Mesendoderm (in vitro differentiated cells): ENCODE measurements around the gene SNTB2.

Experiments used
- DNase-seq: peaks from one replicate; pipeline ENCODE4 v3.0.0; 2013
- H2AK5ac ChIP-seq: 2 replicates; pipeline ENCODE4 v1.6.1; 2013; ENCODE audit warnings: low read length, inconsistent platforms
- H2BK120ac ChIP-seq: 2 replicates; pipeline ENCODE4 v1.6.1; 2013; ENCODE audit warnings: low read depth, mild to moderate bottlenecking, low read length, moderate library complexity, mixed read lengths
- H2BK15ac ChIP-seq: replicated peaks from 2 replicates; pipeline ENCODE4 v1.6.1; 2013; ENCODE audit warnings: low read depth, mild to moderate bottlenecking, moderate library complexity
- H2BK5ac ChIP-seq: 2 replicates; pipeline ENCODE4 v1.6.1; 2013; ENCODE audit warnings: low read length, inconsistent platforms
- H3K18ac ChIP-seq: 2 replicates; pipeline ENCODE4 v1.6.1; 2013; ENCODE audit warnings: mild to moderate bottlenecking, low read length, mixed read lengths
- H3K23ac ChIP-seq: one replicate; pipeline ENCODE4 v1.6.1; 2013; ENCODE audit warnings: low read length
- H3K27ac ChIP-seq: 2 replicates; pipeline ENCODE4 v1.5.1; 2013; ENCODE audit warnings: low read depth, mild to moderate bottlenecking, inconsistent platforms, low read length, moderate library complexity
- H3K27me3 ChIP-seq: 2 replicates; pipeline ENCODE4 v1.6.1; 2013; ENCODE audit warnings: low read length, control low read depth, mild to moderate bottlenecking, inconsistent platforms; ENCODE audit not compliant: insufficient read depth, poor library complexity
- H3K36me3 ChIP-seq: 2 replicates; pipeline ENCODE4 v1.6.1; 2013; ENCODE audit warnings: low read length, inconsistent platforms; ENCODE audit not compliant: control insufficient read depth, insufficient read depth
- H3K4ac ChIP-seq: one replicate; pipeline ENCODE4 v1.6.1; 2013; ENCODE audit warnings: low read depth, mild to moderate bottlenecking, low read length, moderate library complexity
- H3K4me1 ChIP-seq: 2 replicates; pipeline ENCODE4 v1.6.1; 2013; ENCODE audit warnings: low read depth, low read length, inconsistent platforms; ENCODE audit not compliant: control insufficient read depth
- H3K4me2 ChIP-seq: 2 replicates; pipeline ENCODE4 v1.6.1; 2013; ENCODE audit warnings: low read length
- H3K4me3 ChIP-seq: 2 replicates; pipeline ENCODE4 v1.5.1; 2013; ENCODE audit warnings: mild to moderate bottlenecking, low read length
- H3K56ac ChIP-seq: one replicate; pipeline ENCODE4 v1.6.1; 2013; ENCODE audit warnings: low read length
- H3K79me1 ChIP-seq: 2 replicates; pipeline ENCODE4 v1.6.1; 2013; ENCODE audit warnings: low read length, inconsistent platforms
- H3K79me2 ChIP-seq: 2 replicates; pipeline ENCODE4 v1.6.1; 2013; ENCODE audit warnings: mild to moderate bottlenecking, low read length; ENCODE audit not compliant: control insufficient read depth, insufficient read depth
- H3K9ac ChIP-seq: 2 replicates; pipeline ENCODE4 v1.6.1; 2013; ENCODE audit warnings: low read length, inconsistent platforms
- H4K5ac ChIP-seq: one replicate; pipeline ENCODE4 v1.6.1; 2013; ENCODE audit warnings: low read length
- H4K8ac ChIP-seq: one replicate; pipeline ENCODE4 v1.6.1; 2013; ENCODE audit warnings: low read depth, mild to moderate bottlenecking, control low read depth, low read length, moderate library complexity
- WGBS: extraction: QIAGEN DNeasy Blood & Tissue Kit; methylation state at CpG from one replicate; pipeline ENCODE4 v1.1.7; 2013; ENCODE audit warnings: low lambda C conversion rate, missing lambda C conversion rate; ENCODE audit not compliant: insufficient coverage; ENCODE audit errors: extremely low coverage; 5-methylcytosine and 5-hydroxymethylcytosine counted together

The SNTB2 gene

DNA sequence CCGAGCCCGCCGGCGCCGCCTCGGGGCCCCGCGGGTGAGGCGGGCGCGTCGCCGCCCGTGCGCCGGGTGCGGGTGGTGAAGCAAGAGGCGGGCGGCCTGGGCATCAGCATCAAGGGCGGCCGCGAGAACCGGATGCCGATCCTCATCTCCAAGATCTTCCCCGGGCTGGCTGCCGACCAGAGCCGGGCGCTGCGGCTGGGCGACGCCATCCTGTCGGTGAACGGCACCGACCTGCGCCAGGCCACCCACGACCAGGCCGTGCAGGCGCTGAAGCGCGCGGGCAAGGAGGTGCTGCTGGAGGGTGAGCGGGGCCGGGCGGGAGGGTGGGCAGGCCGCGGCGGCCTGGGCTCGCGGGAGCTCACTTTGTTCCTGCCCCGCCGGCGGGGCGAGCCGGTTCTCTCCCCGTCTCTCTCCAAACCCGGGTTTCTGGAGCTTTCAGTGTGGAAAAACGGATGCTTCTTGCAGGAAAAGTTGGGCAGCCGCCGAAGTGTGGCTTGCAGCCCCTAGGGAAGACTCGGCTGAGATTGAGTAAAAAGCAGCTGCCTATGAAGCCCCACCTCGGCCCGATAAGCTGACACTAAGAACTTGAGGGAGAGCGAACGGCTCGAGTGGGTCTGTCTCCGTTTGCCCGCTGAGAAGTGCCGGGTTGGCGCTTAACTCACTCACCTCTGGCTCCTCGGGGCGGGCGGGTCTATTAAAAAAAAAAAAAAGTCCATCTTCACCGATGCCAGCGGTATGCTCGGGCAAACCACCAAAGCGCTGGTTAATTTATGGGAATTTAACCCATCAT is 677 bp downstream of the SNTB2 start:
- H3K4ac ChIP-seq = peak overlapping the region; percentile 77
- H3K18ac ChIP-seq = peak overlapping the region; percentile 82
- H2BK5ac ChIP-seq = no peak overlapping the region
- H2BK15ac ChIP-seq = no peak overlapping the region
- WGBS = no CpG with 5 or more reads among the region's 76 CpGs
- peak overlapping the region; percentile 38 for H3K4me2 ChIP-seq
- no peak overlapping the region for H4K5ac ChIP-seq
- peak overlapping the region; percentile 97 for H3K56ac ChIP-seq
- H3K4me1 ChIP-seq = peaks cover 6% of the 10 kb centered on the region
- peak overlapping the region; percentile 84 for H3K4me3 ChIP-seq
- no peak overlapping the region for H2AK5ac ChIP-seq
- no peak overlapping the region for H3K23ac ChIP-seq
- peak overlapping the region; percentile 61 for H2BK120ac ChIP-seq
- peak; percentile 66 for DNase-seq
- peak overlapping the region; percentile 94 for H3K27ac ChIP-seq
- H3K27me3 ChIP-seq = no peaks in the 10 kb centered on the region
- peaks cover 13% of the 10 kb centered on the region for H3K79me2 ChIP-seq
- no peaks in the 10 kb centered on the region for H3K36me3 ChIP-seq
- H4K8ac ChIP-seq = no peak overlapping the region
- peak overlapping the region; percentile 94 for H3K9ac ChIP-seq
- H3K79me1 ChIP-seq = peaks cover 8% of the 10 kb centered on the region

DNA sequence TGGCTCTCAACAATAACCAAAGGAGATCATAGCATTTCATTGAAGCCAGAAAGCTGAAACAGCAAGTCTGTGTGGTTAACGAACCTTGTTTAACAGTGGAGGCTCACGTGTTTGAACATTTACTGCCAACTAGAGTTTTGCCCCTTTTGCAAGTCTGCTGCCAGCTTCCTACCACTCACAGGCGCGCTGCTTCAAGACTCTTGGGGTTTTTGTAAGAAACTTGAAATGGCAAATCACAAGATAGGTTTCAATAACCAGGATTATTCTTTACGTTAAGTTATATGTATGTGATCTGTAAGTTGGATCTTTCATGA is 1.2 kb downstream of the SNTB2 start:
- no peak overlapping the region for H3K23ac ChIP-seq
- no peak overlapping the region for H2BK15ac ChIP-seq
- no peak overlapping the region for H3K4ac ChIP-seq
- no peak for DNase-seq
- H2BK120ac ChIP-seq = no peak overlapping the region
- no peak overlapping the region for H2AK5ac ChIP-seq
- H3K27ac ChIP-seq = no peak overlapping the region
- no peak overlapping the region for H4K8ac ChIP-seq
- peak overlapping the region; percentile 82 for H3K18ac ChIP-seq
- H3K27me3 ChIP-seq = no peaks in the 10 kb centered on the region
- H3K4me1 ChIP-seq = peaks cover 6% of the 10 kb centered on the region
- peak overlapping the region; percentile 94 for H3K9ac ChIP-seq
- no peak overlapping the region for H2BK5ac ChIP-seq
- H3K36me3 ChIP-seq = no peaks in the 10 kb centered on the region
- H4K5ac ChIP-seq = no peak overlapping the region
- WGBS = no CpG with 5 or more reads among the region's 5 CpGs
- peak overlapping the region; percentile 26 for H3K4me2 ChIP-seq
- peaks cover 9% of the 10 kb centered on the region for H3K79me1 ChIP-seq
- peak overlapping the region; percentile 84 for H3K4me3 ChIP-seq
- peak overlapping the region; percentile 97 for H3K56ac ChIP-seq
- peaks cover 14% of the 10 kb centered on the region for H3K79me2 ChIP-seq

DNA sequence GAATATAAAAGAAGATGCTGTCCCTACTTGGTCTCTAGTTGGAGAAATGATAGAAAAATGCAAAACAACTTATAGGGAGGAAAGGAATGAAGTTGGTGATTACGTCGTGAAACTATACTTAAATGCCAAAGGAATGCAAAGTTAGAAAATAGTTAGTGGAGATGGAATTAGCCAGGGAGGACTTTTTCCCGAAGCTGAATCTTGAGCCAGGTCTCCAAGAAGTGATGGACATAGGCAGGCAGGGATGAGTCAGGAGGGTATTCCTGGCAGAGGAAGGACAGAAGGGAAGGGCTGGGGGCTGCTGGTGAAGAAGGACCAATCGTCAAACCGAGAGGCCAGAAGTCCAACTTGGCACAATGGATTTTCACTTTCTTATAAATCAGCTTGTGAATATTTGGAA is 1.8 kb downstream of the SNTB2 start:
- peak overlapping the region; percentile 9 for H3K4me2 ChIP-seq
- no peak overlapping the region for H2AK5ac ChIP-seq
- H3K79me1 ChIP-seq = peaks cover 9% of the 10 kb centered on the region
- no peak overlapping the region for H2BK5ac ChIP-seq
- peak; percentile 41 for DNase-seq
- H2BK120ac ChIP-seq = no peak overlapping the region
- H3K27ac ChIP-seq = no peak overlapping the region
- no peak overlapping the region for H3K56ac ChIP-seq
- no peak overlapping the region for H3K23ac ChIP-seq
- H2BK15ac ChIP-seq = no peak overlapping the region
- no peak overlapping the region for H3K4ac ChIP-seq
- no peak overlapping the region for H4K5ac ChIP-seq
- H3K4me1 ChIP-seq = peaks cover 6% of the 10 kb centered on the region
- no peak overlapping the region for H4K8ac ChIP-seq
- no peaks in the 10 kb centered on the region for H3K36me3 ChIP-seq
- no CpG with 5 or more reads among the region's 5 CpGs for WGBS
- H3K9ac ChIP-seq = peak overlapping the region; percentile 94
- no peaks in the 10 kb centered on the region for H3K27me3 ChIP-seq
- H3K18ac ChIP-seq = no peak overlapping the region
- H3K79me2 ChIP-seq = peaks cover 17% of the 10 kb centered on the region
- no peak overlapping the region for H3K4me3 ChIP-seq

DNA sequence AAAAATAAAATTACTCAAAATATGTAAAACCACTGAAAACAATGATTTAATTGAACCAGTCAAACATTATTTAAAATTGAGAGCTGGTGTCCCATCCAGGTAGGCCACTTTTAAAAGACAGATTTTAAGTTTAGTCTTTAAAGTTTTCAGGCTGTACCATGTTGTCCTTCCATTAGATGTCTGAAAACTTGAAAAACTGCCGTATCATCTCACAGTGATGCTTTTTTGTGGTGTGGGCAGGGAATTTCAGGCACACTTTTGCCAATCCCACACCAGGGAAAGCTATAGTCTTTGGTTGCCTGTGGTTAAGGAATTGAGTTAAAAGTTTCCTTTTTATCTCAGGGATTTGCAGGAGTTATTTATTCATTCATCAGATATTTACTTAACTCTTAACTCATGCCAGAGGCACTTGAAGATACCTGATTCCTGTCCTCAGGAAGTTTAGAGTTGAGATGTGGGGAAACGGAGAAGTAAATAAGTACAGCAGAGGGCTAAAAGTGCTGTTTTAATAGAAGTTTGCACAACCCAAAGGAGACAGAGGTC is 3.2 kb downstream of the SNTB2 start:
- Histone ChIP-seq H3K56ac (no peak overlapping the region), H3K4me3 (no peak overlapping the region), H2BK5ac (no peak overlapping the region), H2BK120ac (no peak overlapping the region), H3K4ac (no peak overlapping the region), H3K27ac (no peak overlapping the region), H4K5ac (no peak overlapping the region), H3K79me2 (peaks cover 19% of the 10 kb centered on the region), H3K9ac (no peak overlapping the region), H3K4me1 (peaks cover 6% of the 10 kb centered on the region), H3K23ac (no peak overlapping the region), H3K36me3 (no peaks in the 10 kb centered on the region), H3K4me2 (no peak overlapping the region), H3K79me1 (peaks cover 11% of the 10 kb centered on the region), H3K18ac (no peak overlapping the region), H2BK15ac (no peak overlapping the region), H4K8ac (no peak overlapping the region), H2AK5ac (no peak overlapping the region), H3K27me3 (no peaks in the 10 kb centered on the region)
- DNase-seq = no peak
- no CpG with 5 or more reads among the region's 2 CpGs for WGBS

DNA sequence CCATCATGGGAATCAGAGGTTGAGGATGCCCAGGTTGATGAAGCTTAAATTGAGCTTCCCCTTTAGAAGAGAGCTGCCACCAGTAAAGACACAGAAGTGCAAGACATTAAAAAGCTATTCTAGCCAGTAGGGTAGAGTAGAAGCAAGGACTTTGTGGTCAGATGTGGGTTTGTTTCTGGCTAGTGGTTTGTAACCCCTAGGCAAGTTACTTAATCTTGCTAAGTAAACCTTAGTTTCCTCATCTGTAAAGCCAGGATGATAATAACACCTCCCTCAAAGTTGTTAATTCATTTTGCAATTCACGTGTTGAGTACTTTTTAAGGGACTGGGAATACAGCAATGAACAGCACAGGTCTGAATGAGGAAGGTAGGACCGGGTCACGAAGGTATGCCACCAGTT is 3.6 kb downstream of the SNTB2 start:
- Histone ChIP-seq H3K4me1 (peaks cover 6% of the 10 kb centered on the region), H3K79me1 (peaks cover 13% of the 10 kb centered on the region), H3K79me2 (peaks cover 21% of the 10 kb centered on the region), H3K27ac (no peak overlapping the region), H4K8ac (no peak overlapping the region), H3K9ac (no peak overlapping the region), H3K18ac (no peak overlapping the region), H3K4me3 (no peak overlapping the region), H3K56ac (no peak overlapping the region), H3K4ac (peak overlapping the region; percentile 31), H2BK120ac (no peak overlapping the region), H3K27me3 (no peaks in the 10 kb centered on the region), H3K23ac (no peak overlapping the region), H3K36me3 (no peaks in the 10 kb centered on the region), H4K5ac (no peak overlapping the region), H2AK5ac (no peak overlapping the region), H2BK5ac (no peak overlapping the region), H2BK15ac (no peak overlapping the region), H3K4me2 (no peak overlapping the region)
- no peak for DNase-seq
- no CpG with 5 or more reads among the region's 3 CpGs for WGBS
